ENCODE measurements around the gene RNPC3. TPM values are rescaled to one million over a fixed set of nuclear protein-coding genes. Genes with fewer than 3 reads are reported as not detected.

Gene RNPC3
- total RNA-seq, 1 experiment from 2014 or later = 18.7 TPM

DNA sequence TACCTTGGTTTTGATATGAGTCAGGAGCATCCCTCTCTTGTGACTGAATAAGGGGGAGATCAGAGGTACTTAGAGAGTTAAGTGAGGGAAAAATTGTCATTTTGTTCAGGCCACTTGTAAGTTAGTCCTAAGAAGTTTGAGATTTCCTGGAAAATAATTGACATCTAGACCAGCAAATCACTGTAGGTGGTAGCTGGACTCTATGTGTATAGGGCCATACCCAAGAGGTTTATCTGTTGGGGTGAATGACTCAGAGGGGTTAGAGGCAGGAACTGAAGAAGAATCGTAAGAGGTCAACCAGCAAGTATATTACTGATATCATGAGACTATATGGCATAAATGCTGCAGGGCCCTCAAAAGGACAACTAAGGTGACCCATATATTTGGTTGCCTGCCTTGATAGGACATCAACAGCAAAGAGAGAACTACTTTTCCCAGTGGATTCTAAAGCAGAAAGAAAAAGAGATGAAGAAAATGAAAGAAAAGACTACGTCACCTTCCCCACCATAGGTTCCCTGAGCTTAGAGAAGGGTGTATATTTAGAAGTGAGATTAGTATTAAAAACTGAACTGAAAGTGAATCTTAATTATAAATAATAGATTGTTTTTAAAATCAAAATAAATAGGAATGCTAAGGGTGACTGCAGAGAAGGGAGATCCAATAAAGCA, 8.0 kb upstream of the RNPC3 start:
- Mint-ChIP-seq H3K27me3 (ENCODE audit: insufficient read depth, unreplicated experiment) (no peaks in the 10 kb centered on the region), H3K36me3 (ENCODE audit: insufficient read depth, unreplicated experiment) (no peaks in the 10 kb centered on the region), H3K4me1 (ENCODE audit: insufficient read depth, unreplicated experiment) (peaks cover 14% of the 10 kb centered on the region), H3K27ac (ENCODE audit: low read depth, unreplicated experiment) (no peak overlapping the region), H3K4me3 (ENCODE audit: unreplicated experiment) (no peak overlapping the region), H3K9me3 (ENCODE audit: unreplicated experiment) (no peaks in the 10 kb centered on the region)
- BruUV-seq (replicated peaks) = no TSS peak
- ChIA-PET POLR2A (interaction anchor here (0.7 kb wide), 1 partner anchor 9 kb away, joined by 3 read pairs; no protein-coding TSS in a partner anchor), CTCF (interaction anchor here (0.6 to 5.2 kb wide), 5 partner anchors 8 to 430 kb away, joined by 3 to 32 read pairs (median 3); partner anchors contain the start of gene RNPC3)
- no peak for DNase-seq (ENCODE audit: unreplicated experiment)
- intact Hi-C loops (cut with micrococcal nuclease) = loop anchor here (5.0 kb wide), 1 partner anchor 545 kb away; no protein-coding TSS in a partner anchor
- TF ChIP-seq, protein P1, sequence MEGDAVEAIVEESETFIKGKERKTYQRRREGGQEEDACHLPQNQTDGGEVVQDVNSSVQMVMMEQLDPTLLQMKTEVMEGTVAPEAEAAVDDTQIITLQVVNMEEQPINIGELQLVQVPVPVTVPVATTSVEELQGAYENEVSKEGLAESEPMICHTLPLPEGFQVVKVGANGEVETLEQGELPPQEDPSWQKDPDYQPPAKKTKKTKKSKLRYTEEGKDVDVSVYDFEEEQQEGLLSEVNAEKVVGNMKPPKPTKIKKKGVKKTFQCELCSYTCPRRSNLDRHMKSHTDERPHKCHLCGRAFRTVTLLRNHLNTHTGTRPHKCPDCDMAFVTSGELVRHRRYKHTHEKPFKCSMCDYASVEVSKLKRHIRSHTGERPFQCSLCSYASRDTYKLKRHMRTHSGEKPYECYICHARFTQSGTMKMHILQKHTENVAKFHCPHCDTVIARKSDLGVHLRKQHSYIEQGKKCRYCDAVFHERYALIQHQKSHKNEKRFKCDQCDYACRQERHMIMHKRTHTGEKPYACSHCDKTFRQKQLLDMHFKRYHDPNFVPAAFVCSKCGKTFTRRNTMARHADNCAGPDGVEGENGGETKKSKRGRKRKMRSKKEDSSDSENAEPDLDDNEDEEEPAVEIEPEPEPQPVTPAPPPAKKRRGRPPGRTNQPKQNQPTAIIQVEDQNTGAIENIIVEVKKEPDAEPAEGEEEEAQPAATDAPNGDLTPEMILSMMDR (IDR thresholded peaks at IDR 0.05; ENCODE audit: unreplicated experiment) = no peak

DNA sequence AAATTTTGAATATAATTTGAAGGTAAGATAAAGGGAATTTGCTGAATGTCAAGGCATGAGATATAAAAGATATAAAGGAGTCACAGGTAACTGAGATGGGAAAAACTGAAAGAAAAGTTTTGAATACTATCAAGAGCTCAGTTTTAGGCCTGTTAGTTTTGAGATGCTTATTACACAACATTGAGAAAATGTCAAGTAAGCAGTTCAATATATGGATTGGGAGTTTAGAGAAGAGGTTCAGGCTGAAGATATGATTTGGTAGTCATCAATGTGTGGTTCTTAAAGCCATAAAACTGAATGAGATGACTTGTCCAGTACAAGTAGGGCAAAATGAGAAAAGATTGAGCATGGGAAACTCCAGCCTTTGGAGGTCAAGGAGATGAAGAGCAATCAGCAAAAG, 4.7 kb upstream of the RNPC3 start:
- Mint-ChIP-seq H3K27me3 (ENCODE audit: insufficient read depth, unreplicated experiment) (no peaks in the 10 kb centered on the region), H3K27ac (ENCODE audit: low read depth, unreplicated experiment) (no peak overlapping the region), H3K36me3 (ENCODE audit: insufficient read depth, unreplicated experiment) (peaks cover 10% of the 10 kb centered on the region), H3K4me3 (ENCODE audit: unreplicated experiment) (no peak overlapping the region), H3K4me1 (ENCODE audit: insufficient read depth, unreplicated experiment) (peaks cover 22% of the 10 kb centered on the region), H3K9me3 (ENCODE audit: unreplicated experiment) (no peaks in the 10 kb centered on the region)
- ChIA-PET CTCF (interaction anchor here (1.5 kb wide), 1 partner anchor 415 kb away, joined by 3 read pairs; no protein-coding TSS in a partner anchor), POLR2A (no interaction called here)
- intact Hi-C loops (cut with micrococcal nuclease) = no loop called here
- no peak for DNase-seq (ENCODE audit: unreplicated experiment)
- no TSS peak for BruUV-seq (replicated peaks)
- TF ChIP-seq, protein P1 (IDR thresholded peaks at IDR 0.05; ENCODE audit: unreplicated experiment) = no peak

DNA sequence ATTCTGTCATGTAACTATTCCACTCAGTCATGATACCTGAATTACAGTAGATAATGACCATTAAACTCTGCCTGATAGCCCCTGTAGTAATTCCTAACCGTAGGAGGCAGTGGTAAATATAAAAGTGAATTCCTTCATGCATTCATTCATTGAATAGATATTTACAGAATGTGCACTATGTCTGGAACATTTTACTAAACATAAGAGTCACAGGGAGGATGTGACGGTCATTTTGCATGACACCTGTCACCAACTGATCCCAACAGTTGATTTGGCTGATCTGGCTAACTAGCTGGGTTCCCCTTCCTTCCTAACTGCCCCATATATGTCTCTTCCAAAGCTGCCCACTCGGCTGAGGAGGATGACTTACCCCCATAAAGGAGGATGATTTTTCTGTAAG, 2.2 kb upstream of the RNPC3 start:
- H3K4me1 Mint-ChIP-seq (ENCODE audit: insufficient read depth, unreplicated experiment) = peaks cover 16% of the 10 kb centered on the region
- POLR2A ChIA-PET = no interaction called here
- no peak overlapping the region for H3K27ac Mint-ChIP-seq (ENCODE audit: low read depth, unreplicated experiment)
- no peaks in the 10 kb centered on the region for H3K27me3 Mint-ChIP-seq (ENCODE audit: insufficient read depth, unreplicated experiment)
- H3K4me3 Mint-ChIP-seq (ENCODE audit: unreplicated experiment) = no peak overlapping the region
- DNase-seq (ENCODE audit: unreplicated experiment) = no peak
- intact Hi-C loops (cut with micrococcal nuclease) = no loop called here
- CTCF ChIA-PET = interaction anchor here (0.6 to 1.4 kb wide), 2 partner anchors 9 to 315 kb away, joined by 3 to 4 read pairs; no protein-coding TSS in a partner anchor
- no peaks in the 10 kb centered on the region for H3K9me3 Mint-ChIP-seq (ENCODE audit: unreplicated experiment)
- TF ChIP-seq, protein P1 (IDR thresholded peaks at IDR 0.05; ENCODE audit: unreplicated experiment) = no peak
- H3K36me3 Mint-ChIP-seq (ENCODE audit: insufficient read depth, unreplicated experiment) = peaks cover 19% of the 10 kb centered on the region
- no TSS peak for BruUV-seq (replicated peaks)

DNA sequence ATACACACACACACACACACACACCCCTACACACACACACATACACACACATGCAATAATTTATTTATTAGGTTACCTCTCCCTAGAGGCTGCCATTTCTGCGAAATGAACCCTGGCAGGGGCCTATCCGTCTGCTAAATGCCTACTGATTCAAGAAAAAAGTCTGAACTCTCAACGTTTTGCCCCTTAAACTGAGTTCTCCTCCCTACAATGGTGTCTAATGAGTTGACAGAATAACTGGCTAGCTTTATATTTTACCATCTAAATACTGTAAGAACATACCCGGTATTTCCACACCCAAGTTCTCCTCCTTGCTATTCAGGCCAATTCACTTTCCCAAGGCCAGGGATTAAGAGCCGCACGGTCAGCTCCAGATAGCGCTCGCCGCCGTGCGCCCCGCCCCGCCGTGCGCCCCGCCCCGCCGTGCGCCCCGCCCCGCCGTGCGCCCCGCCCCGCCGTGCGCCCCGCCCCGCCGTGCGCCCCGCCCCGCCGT, 339 bp upstream of the RNPC3 start:
- H3K27me3 Mint-ChIP-seq (ENCODE audit: insufficient read depth, unreplicated experiment) = no peaks in the 10 kb centered on the region
- no peaks in the 10 kb centered on the region for H3K9me3 Mint-ChIP-seq (ENCODE audit: unreplicated experiment)
- peak overlapping the region; percentile 98 for H3K27ac Mint-ChIP-seq (ENCODE audit: low read depth, unreplicated experiment)
- peaks cover 21% of the 10 kb centered on the region for H3K4me1 Mint-ChIP-seq (ENCODE audit: insufficient read depth, unreplicated experiment)
- ChIA-PET CTCF (interaction anchor here (0.8 to 1.9 kb wide), 3 partner anchors 9 to 11 kb away, joined by 4 to 9 read pairs (median 4); no protein-coding TSS in a partner anchor), POLR2A (interaction anchor here (1.2 to 2.1 kb wide), 2 partner anchors 10 to 38 kb away, joined by 4 to 14 read pairs; no protein-coding TSS in a partner anchor)
- no TSS peak for BruUV-seq (replicated peaks)
- DNase-seq (ENCODE audit: unreplicated experiment) = peak; percentile 62
- H3K4me3 Mint-ChIP-seq (ENCODE audit: unreplicated experiment) = peak overlapping the region; percentile 99
- H3K36me3 Mint-ChIP-seq (ENCODE audit: insufficient read depth, unreplicated experiment) = peaks cover 33% of the 10 kb centered on the region
- TF ChIP-seq, protein P1 (IDR thresholded peaks at IDR 0.05; ENCODE audit: unreplicated experiment) = no peak
- intact Hi-C loops (cut with micrococcal nuclease) = no loop called here
